Fibroblast of pulmonary artery (primary cell): ENCODE measurements around the gene MSI2.

Source experiments
- DNase-seq: peaks from one replicate; pipeline ENCODE4 v3.0.0-alpha.2; 2010; ENCODE audit warnings: low read depth
- H3K4me3 ChIP-seq: replicated peaks from 2 replicates; pipeline ENCODE4 v1.5.1; 2011; ENCODE audit warnings: low read depth, mild to moderate bottlenecking, control low read depth, low read length, moderate library complexity
- TF ChIP-seq, protein P1 (sequence below): IDR thresholded peaks from 2 replicates; pipeline ENCODE4 v1.5.1; 2011; ENCODE audit warnings: mild to moderate bottlenecking, control low read depth, low read length, inconsistent platforms; ENCODE audit errors: missing control alignments

Gene MSI2

DNA sequence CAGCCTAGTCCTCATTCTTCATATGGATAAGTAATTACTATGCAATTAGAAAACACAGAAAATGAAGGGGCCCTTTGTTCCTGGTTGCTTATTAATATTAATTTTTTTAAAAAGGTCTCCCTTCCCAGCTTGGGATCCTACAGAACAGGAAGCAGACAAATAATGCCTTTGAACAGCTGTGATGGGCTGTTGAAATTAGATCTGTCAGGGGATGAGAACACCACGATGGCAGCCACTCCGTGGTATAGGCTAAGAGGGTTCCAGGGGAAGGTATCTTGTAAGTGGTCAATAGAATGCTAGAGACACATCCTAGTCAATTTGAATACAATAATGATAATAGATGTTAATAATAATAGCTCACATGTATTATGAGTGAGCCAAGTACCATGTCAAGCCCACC, 405.7 kb downstream of the MSI2 start:
- DNase-seq, result no peak
- no peak overlapping the region for H3K4me3 ChIP-seq
- TF ChIP-seq, protein P1, sequence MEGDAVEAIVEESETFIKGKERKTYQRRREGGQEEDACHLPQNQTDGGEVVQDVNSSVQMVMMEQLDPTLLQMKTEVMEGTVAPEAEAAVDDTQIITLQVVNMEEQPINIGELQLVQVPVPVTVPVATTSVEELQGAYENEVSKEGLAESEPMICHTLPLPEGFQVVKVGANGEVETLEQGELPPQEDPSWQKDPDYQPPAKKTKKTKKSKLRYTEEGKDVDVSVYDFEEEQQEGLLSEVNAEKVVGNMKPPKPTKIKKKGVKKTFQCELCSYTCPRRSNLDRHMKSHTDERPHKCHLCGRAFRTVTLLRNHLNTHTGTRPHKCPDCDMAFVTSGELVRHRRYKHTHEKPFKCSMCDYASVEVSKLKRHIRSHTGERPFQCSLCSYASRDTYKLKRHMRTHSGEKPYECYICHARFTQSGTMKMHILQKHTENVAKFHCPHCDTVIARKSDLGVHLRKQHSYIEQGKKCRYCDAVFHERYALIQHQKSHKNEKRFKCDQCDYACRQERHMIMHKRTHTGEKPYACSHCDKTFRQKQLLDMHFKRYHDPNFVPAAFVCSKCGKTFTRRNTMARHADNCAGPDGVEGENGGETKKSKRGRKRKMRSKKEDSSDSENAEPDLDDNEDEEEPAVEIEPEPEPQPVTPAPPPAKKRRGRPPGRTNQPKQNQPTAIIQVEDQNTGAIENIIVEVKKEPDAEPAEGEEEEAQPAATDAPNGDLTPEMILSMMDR, result no peak

DNA sequence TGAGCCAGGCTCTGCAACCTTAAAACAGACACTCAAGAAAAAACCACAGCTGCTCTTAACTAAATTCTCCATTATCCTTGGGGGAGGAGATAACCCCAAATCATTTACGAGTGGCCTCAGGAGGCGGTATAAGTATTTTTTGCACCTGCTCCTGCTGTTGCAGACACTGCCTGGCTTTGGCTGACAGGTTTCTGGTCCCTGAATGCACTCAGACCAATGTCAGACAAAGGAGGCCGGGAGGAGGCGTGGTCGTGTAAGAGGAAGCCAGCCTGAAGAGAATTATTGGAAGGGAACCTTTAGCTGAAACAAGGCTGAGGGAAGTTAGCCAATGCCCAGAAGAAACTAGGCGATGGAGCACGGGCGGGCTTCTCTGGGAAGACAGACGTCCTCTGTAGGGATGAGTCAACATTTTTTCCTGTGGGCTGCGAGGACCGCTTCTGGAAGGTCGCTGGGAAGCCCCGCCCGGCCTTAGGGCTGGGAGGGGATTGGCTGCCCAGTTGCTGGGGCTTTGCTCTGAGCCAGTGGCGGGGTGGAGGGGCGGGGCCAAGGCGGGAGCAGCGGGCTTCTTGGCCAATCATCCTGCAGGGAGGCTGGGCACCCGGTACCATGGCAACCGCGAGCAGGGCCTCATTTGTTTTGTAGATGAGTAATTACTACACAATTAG, 406.5 kb downstream of the MSI2 start:
- DNase-seq, result peak; percentile 98
- TF ChIP-seq, protein P1, result no peak
- peak overlapping the region; percentile 27 for H3K4me3 ChIP-seq

DNA sequence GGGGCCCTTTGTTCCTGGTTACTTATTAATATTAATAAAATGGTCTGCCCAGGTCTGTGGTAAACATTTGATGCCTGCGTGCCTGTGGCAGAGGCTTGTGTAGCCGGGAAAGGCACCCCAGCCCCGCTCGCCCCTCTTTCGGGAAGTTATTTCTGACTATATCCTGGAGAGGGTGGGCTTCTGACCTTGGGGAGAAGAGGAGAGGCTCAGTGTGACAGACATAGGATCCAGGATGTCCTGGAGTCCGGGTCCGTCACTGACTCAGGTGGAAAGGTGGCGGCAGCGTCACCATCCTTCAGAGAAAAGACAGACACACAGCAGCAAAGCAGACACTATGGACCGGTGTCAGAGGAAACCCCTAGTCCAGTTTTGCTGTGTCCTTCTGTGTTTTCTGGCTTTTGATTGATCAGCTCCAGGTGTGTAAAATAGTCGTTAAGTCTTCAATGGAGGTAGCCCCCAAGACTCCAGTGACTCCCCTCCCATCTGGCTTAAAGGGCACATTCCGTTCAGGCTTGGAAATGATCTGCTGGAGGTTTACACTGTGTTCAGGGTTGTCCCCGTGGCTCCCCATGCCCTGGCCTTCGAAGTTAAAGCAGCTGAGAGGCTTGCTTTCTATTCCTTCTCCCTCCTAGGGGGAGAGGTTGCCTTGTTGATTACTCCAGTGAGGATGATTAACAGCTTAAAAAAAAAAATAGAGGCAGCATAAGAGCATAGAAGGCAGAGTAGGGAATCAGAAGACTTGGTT, 407.2 kb downstream of the MSI2 start:
- DNase-seq, result no peak
- TF ChIP-seq, protein P1, result no peak
- H3K4me3 ChIP-seq, result no peak overlapping the region

DNA sequence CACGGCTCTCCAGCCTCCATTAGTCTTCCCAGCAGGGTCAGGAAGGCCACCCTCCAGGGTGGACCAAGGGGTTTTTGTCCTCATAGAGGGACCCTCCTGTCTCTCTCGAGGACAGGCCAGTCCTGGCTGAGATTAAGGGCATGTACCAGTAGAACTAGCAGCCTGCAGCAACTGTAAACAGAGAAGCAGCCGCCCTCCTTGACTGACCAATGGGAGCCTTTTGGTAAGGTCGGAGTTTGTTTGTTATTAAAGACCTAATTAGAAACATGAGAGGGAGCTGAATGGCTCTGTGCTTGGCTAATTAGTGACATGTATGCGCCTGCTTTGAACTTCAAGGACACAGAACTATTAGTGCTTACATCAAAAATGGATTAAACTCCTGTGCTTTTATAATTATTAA, 408.8 kb downstream of the MSI2 start:
- no peak overlapping the region for H3K4me3 ChIP-seq
- DNase-seq, result no peak
- TF ChIP-seq, protein P1, result no peak

DNA sequence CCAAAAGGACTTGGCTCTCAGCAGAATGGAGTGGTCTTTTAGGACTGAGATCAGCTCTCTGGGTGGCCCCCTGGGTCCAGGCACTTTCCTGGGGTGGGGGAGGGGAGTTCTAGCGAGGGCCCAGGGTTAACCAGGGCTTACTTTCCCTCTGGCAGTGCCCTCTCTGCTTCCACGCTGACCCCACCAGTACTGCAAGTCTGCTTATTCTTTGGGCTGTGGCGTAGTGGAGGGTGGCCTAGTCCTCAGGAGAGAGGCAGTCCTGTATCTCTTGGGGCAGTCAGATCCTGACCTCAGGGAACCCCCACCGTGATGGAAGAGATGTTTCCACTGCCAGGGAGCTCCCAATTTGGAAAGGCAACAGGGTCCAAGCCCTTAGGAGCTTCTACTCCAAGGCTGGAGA, 409.4 kb downstream of the MSI2 start:
- no peak overlapping the region for H3K4me3 ChIP-seq
- no peak for DNase-seq
- TF ChIP-seq, protein P1, result no peak

DNA sequence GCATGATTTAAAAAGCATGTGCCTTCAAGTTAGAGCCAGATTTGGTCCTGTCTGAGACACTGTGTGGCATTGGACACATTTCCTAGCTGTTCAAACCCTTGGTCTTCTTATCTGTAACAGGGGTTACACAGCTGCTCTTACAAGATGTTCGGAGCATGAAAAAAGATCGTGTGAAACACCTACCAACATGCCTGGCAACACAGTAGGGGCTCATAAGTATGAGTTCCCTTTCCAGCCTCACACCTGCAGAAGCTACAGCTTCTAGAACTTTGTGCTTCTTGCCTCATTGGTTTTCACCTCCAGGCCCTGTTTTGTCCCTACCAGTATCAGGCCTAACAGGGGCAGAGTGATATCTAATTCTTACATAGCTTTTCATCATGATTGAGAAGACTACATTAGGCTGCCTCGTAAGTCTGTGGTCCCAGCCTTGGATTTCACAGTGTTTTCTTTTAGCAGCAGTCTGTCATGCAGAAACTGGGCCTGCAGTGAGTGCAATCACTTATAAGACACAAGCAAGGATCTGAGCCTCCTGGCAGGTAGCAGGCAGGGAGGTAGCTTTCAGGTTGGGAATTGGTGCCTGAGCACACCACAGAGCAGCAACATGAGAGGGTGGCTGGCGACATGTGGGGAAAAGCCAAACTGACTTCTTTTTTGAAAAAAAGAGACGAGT, 410.0 kb downstream of the MSI2 start:
- TF ChIP-seq, protein P1, result no peak

More for the DNA sequence above, 410.0 kb downstream of the MSI2 start:
- no peak for DNase-seq
- H3K4me3 ChIP-seq, result no peak overlapping the region
